ENCODE results near the gene CABLES2. TPM values are rescaled to one million over a fixed set of nuclear protein-coding genes. Genes with fewer than 3 reads are reported as not detected.
A peak's percentile ranks its signal among the peaks of the same experiment; 100 is the strongest.

Gene CABLES2
- total and polyA plus RNA-seq, 9 of the 15 experiments (the other 6 are each of a cell fraction or from before 2014, with no cell fraction given) = 0.46 to 4.2 (median 1.6) TPM

- H2AFZ ChIP-seq (ENCODE audit: low read depth, low read length) = no peak overlapping the region
- no peaks in the 10 kb centered on the region; the same call in 1 of the 2 replicates for H4K20me1 ChIP-seq (replicated peaks; ENCODE audit: control insufficient read depth, insufficient read depth, low read length)
- no peaks in the 10 kb centered on the region for H3K79me2 ChIP-seq (ENCODE audit: control insufficient read depth, insufficient read depth, low read length)
- no peaks in the 10 kb centered on the region for H3K9me1 ChIP-seq (ENCODE audit: control insufficient read depth, insufficient read depth, low read length)
- no peak overlapping the region for H3K4me3 ChIP-seq
- H3K9ac ChIP-seq (ENCODE audit: insufficient read depth in 1 of 2, low read depth in 2 of 2, low read length in 2 of 2) = peak overlapping the region in 1 of 2 experiments; percentile 55; a peak in 1 of 4 replicates
- ATAC-seq (peak; percentile 12; the same call in 1 of the 3 replicates), DNase-seq (ENCODE audit: extremely low read depth in 1 of 4, low spot score in 3 of 4) (no peak), FAIRE-seq (no peak)
- peaks cover 15 to 42% of the 10 kb centered on the region in 2 experiments; a peak in 4 of 5 replicates for H3K27me3 ChIP-seq (ENCODE audit: control insufficient read depth in 2 of 2, insufficient read depth in 2 of 2, low read length in 2 of 2)
- in situ Hi-C loops (cut with MboI) = no loop called here
- POLR2A ChIA-PET = interaction anchor here (1.3 kb wide), 1 partner anchor 24 kb away, joined by 3 read pairs; no protein-coding TSS in a partner anchor
- no peak for TF ChIP-seq TBP (optimal IDR thresholded peaks at IDR 0.05; ENCODE audit: low read depth, low read length)
- TF ChIP-seq DNMT1 (IDR thresholded peaks at IDR 0.05) = no peak
- peak; percentile 58; the same call in 1 of the 2 replicates for TF ChIP-seq ESRRA (IDR thresholded peaks at IDR 0.05; ENCODE audit: borderline replicate concordance, low read depth)
- peak; percentile 78 for TF ChIP-seq MAX (CRISPR knock-in tag; IDR thresholded peaks at IDR 0.05)
- TF ChIP-seq NFIX (CRISPR knock-in tag; IDR thresholded peaks at IDR 0.05; ENCODE audit: low read depth) = no peak
- H3K4me2 ChIP-seq (ENCODE audit: insufficient read depth, low read length) = no peak overlapping the region
- no TSS peak for BruUV-seq (replicated peaks)
- CTCF ChIA-PET (ENCODE audit: low intra/inter-chr PET ratio) = no interaction called here
- H3K9me3 ChIP-seq (replicated peaks; ENCODE audit: control insufficient read depth, insufficient read depth, low read depth, low read length) = no peaks in the 10 kb centered on the region
- intact Hi-C loops (cut with micrococcal nuclease) = no loop called here
- peaks cover 9 to 46% of the 10 kb centered on the region in 2 experiments; a peak in 4 of 5 replicates for H3K4me1 ChIP-seq (replicated peaks in 1 of 2; ENCODE audit: control insufficient read depth in 2 of 2, insufficient read depth in 2 of 2, low read length in 2 of 2)
- WGBS (ENCODE audit: insufficient coverage, low coverage, missing lambda C conversion rate) = 12% methylated on average over 14 of the region's 16 CpGs
- H3K36me3 ChIP-seq (ENCODE audit: control insufficient read depth, insufficient read depth, low read length) = no peaks in the 10 kb centered on the region
- no peak overlapping the region for H3K27ac ChIP-seq (ENCODE audit: extremely low read depth, low read depth, low read length)
Observed at GRCh38 chr20:62441987-62442539, 35.0 kb upstream of the CABLES2 start.

Measured in K562 (cell line).